Measurements from ENCODE around the gene DBI. TPM values are rescaled to one million over a fixed set of nuclear protein-coding genes. Genes with fewer than 3 reads are reported as not detected.

DBI gene
- polyA plus RNA-seq, 2 of the 4 experiments (the other 2 are of a cell fraction): 339 to 823 TPM

DNA sequence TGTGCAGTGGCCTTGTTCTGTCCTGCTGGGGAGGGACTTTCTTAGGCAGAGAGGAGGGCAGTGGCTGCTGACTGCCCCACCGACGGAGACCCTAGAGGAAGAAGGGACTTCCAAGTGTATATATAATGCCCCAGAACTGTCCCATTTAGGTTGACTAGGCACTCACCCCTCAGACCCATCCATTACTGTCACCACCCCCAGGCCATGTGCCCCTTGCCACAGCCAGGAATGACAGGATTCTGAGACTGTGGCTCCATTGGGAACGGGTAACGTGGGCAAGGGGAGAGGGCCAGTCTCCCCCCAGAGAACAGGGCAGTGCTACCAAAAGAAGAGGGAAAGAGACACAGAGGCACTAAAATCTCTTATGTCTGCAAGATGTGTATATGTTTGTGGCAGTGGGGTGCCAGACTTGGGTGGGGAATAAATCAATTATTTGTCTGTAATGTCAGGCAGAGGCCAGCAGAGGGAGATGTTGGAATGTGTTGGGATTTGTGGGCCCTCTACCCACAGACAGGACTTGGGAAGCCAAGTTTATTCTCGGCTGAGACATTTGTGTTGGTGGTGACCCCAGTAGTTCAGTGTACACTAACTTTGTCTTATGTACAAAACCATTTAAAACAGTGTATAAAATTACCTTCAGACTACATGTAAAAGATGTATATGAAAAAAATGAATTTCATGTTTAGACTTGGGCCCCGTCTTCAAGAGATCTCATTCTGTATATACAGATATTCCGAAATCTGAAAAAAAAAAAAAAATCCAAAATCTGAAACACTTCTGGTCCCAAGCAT lies 40.8 kb downstream of the DBI start:
- H3K9me3 ChIP-seq: no peaks in the 10 kb centered on the region; the same call in 2 of the 3 replicates
- ChIA-PET POLR2A (no interaction called here), CTCF (interaction anchor here (0.6 to 16.0 kb wide), 21 partner anchors 10 to 761 kb away, joined by 3 to 255 read pairs (median 5); partner anchors contain the start of gene DBI)
- no peaks in the 10 kb centered on the region for H3K4me1 ChIP-seq
- FAIRE-seq (no peak), DNase-seq (ENCODE audit: low read depth in 1 of 2, low spot score in 1 of 2) (peak; percentile 54 to 70), ATAC-seq (peak; percentile 83 to 92)
- TF ChIP-seq NFE2L2 (conservative IDR thresholded peaks at IDR 0.05; ENCODE audit: low read length) (no peak), RAD21 (conservative IDR thresholded peaks at IDR 0.05 in 1 of 2, IDR thresholded peaks at IDR 0.05 in 1 of 2) (peak; percentile 95), SMC3 (IDR thresholded peaks at IDR 0.05) (peak; percentile 95)
- TF ChIP-seq, protein P1, sequence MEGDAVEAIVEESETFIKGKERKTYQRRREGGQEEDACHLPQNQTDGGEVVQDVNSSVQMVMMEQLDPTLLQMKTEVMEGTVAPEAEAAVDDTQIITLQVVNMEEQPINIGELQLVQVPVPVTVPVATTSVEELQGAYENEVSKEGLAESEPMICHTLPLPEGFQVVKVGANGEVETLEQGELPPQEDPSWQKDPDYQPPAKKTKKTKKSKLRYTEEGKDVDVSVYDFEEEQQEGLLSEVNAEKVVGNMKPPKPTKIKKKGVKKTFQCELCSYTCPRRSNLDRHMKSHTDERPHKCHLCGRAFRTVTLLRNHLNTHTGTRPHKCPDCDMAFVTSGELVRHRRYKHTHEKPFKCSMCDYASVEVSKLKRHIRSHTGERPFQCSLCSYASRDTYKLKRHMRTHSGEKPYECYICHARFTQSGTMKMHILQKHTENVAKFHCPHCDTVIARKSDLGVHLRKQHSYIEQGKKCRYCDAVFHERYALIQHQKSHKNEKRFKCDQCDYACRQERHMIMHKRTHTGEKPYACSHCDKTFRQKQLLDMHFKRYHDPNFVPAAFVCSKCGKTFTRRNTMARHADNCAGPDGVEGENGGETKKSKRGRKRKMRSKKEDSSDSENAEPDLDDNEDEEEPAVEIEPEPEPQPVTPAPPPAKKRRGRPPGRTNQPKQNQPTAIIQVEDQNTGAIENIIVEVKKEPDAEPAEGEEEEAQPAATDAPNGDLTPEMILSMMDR (IDR thresholded peaks at IDR 0.05): peak; percentile 91
- H3K27ac ChIP-seq: no peak overlapping the region
- no peak overlapping the region for H3K4me3 ChIP-seq
- H3K4me2 ChIP-seq: no peak overlapping the region
- 48% methylated on average over 7 of the region's 7 CpGs for WGBS (ENCODE audit: missing lambda C conversion rate)

DNA sequence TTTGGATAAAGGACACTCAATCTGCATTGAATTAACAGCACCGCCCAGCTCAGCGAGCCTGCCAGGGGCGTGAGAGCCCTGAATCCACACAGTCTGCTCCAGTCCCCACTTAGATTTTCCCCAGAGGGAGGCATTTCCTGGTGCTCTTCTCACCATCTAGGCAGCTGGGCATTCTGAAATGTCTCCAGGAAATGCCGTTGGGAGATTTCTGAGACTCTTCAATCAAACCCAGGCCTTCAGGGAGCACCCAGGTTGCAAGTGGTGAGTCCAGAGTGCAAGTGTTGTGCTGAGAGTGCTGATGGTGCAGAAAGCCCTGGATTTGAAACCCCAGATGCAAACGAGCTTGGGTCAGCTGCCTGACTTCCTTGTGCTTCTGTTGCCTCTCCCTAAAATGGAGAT lies 41.4 kb downstream of the DBI start:
- Histone ChIP-seq H3K4me3 (no peak overlapping the region), H3K9me3 (no peaks in the 10 kb centered on the region; the same call in 2 of the 3 replicates), H3K4me1 (no peaks in the 10 kb centered on the region), H3K4me2 (no peak overlapping the region), H3K27ac (no peak overlapping the region)
- FAIRE-seq (no peak), DNase-seq (ENCODE audit: low read depth in 1 of 2, low spot score in 1 of 2) (no peak), ATAC-seq (peak in 1 of 2 experiments; percentile 54; a peak in 3 of 6 replicates)
- ChIA-PET POLR2A (no interaction called here), CTCF (interaction anchor here (0.6 to 16.0 kb wide), 17 partner anchors 8 to 761 kb away, joined by 3 to 255 read pairs (median 5); partner anchors contain the start of gene DBI)
- TF ChIP-seq POLR2AphosphoS2 (conservative IDR thresholded peaks at IDR 0.05; ENCODE audit: low read length) (no peak), SREBF2 (IDR thresholded peaks at IDR 0.05) (no peak), JUNB (IDR thresholded peaks at IDR 0.05) (no peak), FOSL2 (IDR thresholded peaks at IDR 0.05) (no peak), FOSL2 (CRISPR knock-in tag; IDR thresholded peaks at IDR 0.05) (no peak), MAFK (IDR thresholded peaks at IDR 0.05; ENCODE audit: partially characterized antibody) (peak; percentile 49)
- TF ChIP-seq, protein P2, sequence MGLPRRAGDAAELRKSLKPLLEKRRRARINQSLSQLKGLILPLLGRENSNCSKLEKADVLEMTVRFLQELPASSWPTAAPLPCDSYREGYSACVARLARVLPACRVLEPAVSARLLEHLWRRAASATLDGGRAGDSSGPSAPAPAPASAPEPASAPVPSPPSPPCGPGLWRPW (IDR thresholded peaks at IDR 0.05): no peak
- TF ChIP-seq, protein P3, sequence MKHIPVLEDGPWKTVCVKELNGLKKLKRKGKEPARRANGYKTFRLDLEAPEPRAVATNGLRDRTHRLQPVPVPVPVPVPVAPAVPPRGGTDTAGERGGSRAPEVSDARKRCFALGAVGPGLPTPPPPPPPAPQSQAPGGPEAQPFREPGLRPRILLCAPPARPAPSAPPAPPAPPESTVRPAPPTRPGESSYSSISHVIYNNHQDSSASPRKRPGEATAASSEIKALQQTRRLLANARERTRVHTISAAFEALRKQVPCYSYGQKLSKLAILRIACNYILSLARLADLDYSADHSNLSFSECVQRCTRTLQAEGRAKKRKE (CRISPR knock-in tag; IDR thresholded peaks at IDR 0.05; ENCODE audit: low read depth): no peak
- WGBS (ENCODE audit: missing lambda C conversion rate): 56% methylated on average over 5 of the region's 5 CpGs

DNA sequence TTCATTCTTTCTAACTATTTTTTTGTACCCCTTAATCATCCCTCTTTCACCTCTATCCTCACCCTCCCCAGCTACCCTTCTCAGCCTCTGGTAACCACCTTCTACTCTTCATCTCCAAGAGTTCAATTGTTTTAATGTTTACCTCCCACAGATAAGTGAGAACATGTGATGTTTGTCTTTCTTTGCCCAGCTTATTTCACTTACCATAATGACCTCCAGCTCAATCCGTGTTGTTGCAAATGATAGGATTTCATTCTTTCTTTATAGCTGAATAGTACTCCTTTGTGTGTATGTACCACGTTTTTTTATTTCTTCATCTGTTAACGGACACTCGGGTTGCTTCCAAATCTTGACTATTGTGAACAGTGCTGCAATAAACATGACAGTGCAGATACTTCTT lies 42.7 kb downstream of the DBI start:
- no peak for ATAC-seq
- WGBS (ENCODE audit: missing lambda C conversion rate): 45% methylated on average over 4 of the region's 4 CpGs
- Histone ChIP-seq H3K4me1 (no peaks in the 10 kb centered on the region), H3K4me2 (no peak overlapping the region), H3K27ac (no peak overlapping the region), H3K4me3 (no peak overlapping the region), H3K9me3 (no peaks in the 10 kb centered on the region; the same call in 2 of the 3 replicates)
- CTCF ChIA-PET: interaction anchor here (1.3 to 16.0 kb wide), 4 partner anchors 10 to 76 kb away, joined by 3 to 255 read pairs (median 12); no protein-coding TSS in a partner anchor
- DNase-seq (ENCODE audit: low read depth in 1 of 2, low spot score in 1 of 2): no peak
- POLR2A ChIA-PET: no interaction called here
- no peak for FAIRE-seq
- TF ChIP-seq HDAC2 (IDR thresholded peaks at IDR 0.05): no peak
- no peak for TF ChIP-seq PHF8 (IDR thresholded peaks at IDR 0.05; ENCODE audit: borderline replicate concordance, low read depth)
- TF ChIP-seq, protein P4, sequence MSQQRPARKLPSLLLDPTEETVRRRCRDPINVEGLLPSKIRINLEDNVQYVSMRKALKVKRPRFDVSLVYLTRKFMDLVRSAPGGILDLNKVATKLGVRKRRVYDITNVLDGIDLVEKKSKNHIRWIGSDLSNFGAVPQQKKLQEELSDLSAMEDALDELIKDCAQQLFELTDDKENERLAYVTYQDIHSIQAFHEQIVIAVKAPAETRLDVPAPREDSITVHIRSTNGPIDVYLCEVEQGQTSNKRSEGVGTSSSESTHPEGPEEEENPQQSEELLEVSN (IDR thresholded peaks at IDR 0.05; ENCODE audit: borderline replicate concordance, low read depth): no peak
- TF ChIP-seq, protein P3 (CRISPR knock-in tag; IDR thresholded peaks at IDR 0.05; ENCODE audit: low read depth): no peak
- TF ChIP-seq, protein P5, sequence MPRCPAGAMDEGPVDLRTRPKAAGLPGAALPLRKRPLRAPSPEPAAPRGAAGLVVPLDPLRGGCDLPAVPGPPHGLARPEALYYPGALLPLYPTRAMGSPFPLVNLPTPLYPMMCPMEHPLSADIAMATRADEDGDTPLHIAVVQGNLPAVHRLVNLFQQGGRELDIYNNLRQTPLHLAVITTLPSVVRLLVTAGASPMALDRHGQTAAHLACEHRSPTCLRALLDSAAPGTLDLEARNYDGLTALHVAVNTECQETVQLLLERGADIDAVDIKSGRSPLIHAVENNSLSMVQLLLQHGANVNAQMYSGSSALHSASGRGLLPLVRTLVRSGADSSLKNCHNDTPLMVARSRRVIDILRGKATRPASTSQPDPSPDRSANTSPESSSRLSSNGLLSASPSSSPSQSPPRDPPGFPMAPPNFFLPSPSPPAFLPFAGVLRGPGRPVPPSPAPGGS (IDR thresholded peaks at IDR 0.05): no peak
- TF ChIP-seq, protein P1 (IDR thresholded peaks at IDR 0.05): no peak
- no peak for TF ChIP-seq NFE2L2 (conservative IDR thresholded peaks at IDR 0.05; ENCODE audit: low read length)
- no peak for TF ChIP-seq CHD4 (IDR thresholded peaks at IDR 0.05; ENCODE audit: borderline replicate concordance)
- TF ChIP-seq RNF2 (IDR thresholded peaks at IDR 0.05; ENCODE audit: borderline replicate concordance, low read depth): no peak
- no peak for TF ChIP-seq JUN (IDR thresholded peaks at IDR 0.05)
- TF ChIP-seq HOXB5 (CRISPR knock-in tag; IDR thresholded peaks at IDR 0.05): no peak
- TF ChIP-seq MAFK (IDR thresholded peaks at IDR 0.05; ENCODE audit: partially characterized antibody): no peak
- no peak for TF ChIP-seq NPAS2 (CRISPR knock-in tag; IDR thresholded peaks at IDR 0.05; ENCODE audit: borderline replicate concordance)
- TF ChIP-seq CBX8 (IDR thresholded peaks at IDR 0.05): no peak
- no peak for TF ChIP-seq FOXS1 (CRISPR knock-in tag; IDR thresholded peaks at IDR 0.05)
